ENCODE data around the gene PTPN3.

PTPN3 gene

GRCh38 chr9:109463924-109464625, 34.0 kb downstream of the PTPN3 start:
- TF ChIP-seq CTCF (IDR thresholded peaks at IDR 0.05; ENCODE audit: control insufficient read depth, insufficient read depth, low read depth, low read length, missing control alignments): no peak
- DNase-seq (ENCODE audit: low read depth): no peak
- no peak overlapping the region for H3K4me3 ChIP-seq (ENCODE audit: control insufficient read depth, low read depth, low read length)

- TF ChIP-seq CTCF (IDR thresholded peaks at IDR 0.05; ENCODE audit: control insufficient read depth, insufficient read depth, low read depth, low read length, missing control alignments): no peak
- no peak overlapping the region for H3K4me3 ChIP-seq (ENCODE audit: control insufficient read depth, low read depth, low read length)
- DNase-seq (ENCODE audit: low read depth): no peak
Observed at GRCh38 chr9:109460576-109460975, 37.5 kb downstream of the PTPN3 start.

GRCh38 chr9:109459423-109459822, 38.7 kb downstream of the PTPN3 start:
- no peak for DNase-seq (ENCODE audit: low read depth)
- no peak overlapping the region for H3K4me3 ChIP-seq (ENCODE audit: control insufficient read depth, low read depth, low read length)
- TF ChIP-seq CTCF (IDR thresholded peaks at IDR 0.05; ENCODE audit: control insufficient read depth, insufficient read depth, low read depth, low read length, missing control alignments): no peak

- H3K4me3 ChIP-seq (ENCODE audit: control insufficient read depth, low read depth, low read length): no peak overlapping the region
- no peak for DNase-seq (ENCODE audit: low read depth)
- no peak for TF ChIP-seq CTCF (IDR thresholded peaks at IDR 0.05; ENCODE audit: control insufficient read depth, insufficient read depth, low read depth, low read length, missing control alignments)
Observed at GRCh38 chr9:109458453-109459211, 39.5 kb downstream of the PTPN3 start.

- DNase-seq (ENCODE audit: low read depth): no peak
Observed at GRCh38 chr9:109456811-109457210, 41.3 kb downstream of the PTPN3 start.

GRCh38 chr9:109455861-109456260, 42.2 kb downstream of the PTPN3 start:
- DNase-seq (ENCODE audit: low read depth): no peak
- no peak for TF ChIP-seq CTCF (IDR thresholded peaks at IDR 0.05; ENCODE audit: control insufficient read depth, insufficient read depth, low read depth, low read length, missing control alignments)
- H3K4me3 ChIP-seq (ENCODE audit: control insufficient read depth, low read depth, low read length): no peak overlapping the region

More at GRCh38 chr9:109456811-109457210, 41.3 kb downstream of the PTPN3 start:
- no peak for TF ChIP-seq CTCF (IDR thresholded peaks at IDR 0.05; ENCODE audit: control insufficient read depth, insufficient read depth, low read depth, low read length, missing control alignments)
- H3K4me3 ChIP-seq (ENCODE audit: control insufficient read depth, low read depth, low read length): no peak overlapping the region
